Subcutaneous adipose tissue (tissue), 4 donors: Measurements from ENCODE around the gene PTPRJ. TPM values are rescaled to one million over a fixed set of nuclear protein-coding genes. Genes with fewer than 3 reads are reported as not detected.

Source experiments
- total RNA-seq, 4 donors: library from RNA; depleted of rRNA; stranded (reverse); fragments of >200 nt; gene quantifications; one replicate each; pipeline ENCODE4 v1.1.0, GENCODE V29; 2016
- TF ChIP-seq, protein P1 (sequence below): fragments of 450-650 bp; IDR thresholded peaks from one replicate; pipeline ENCODE4 v1.5.1; 2016; ENCODE audit warnings: low read depth, mild to moderate bottlenecking, control low read depth, antibody characterized with exemption, moderate library complexity

Gene PTPRJ
- total RNA-seq, 4 donors from 2014 or later, result 5.1 to 28.7 (median 9.4) TPM

DNA sequence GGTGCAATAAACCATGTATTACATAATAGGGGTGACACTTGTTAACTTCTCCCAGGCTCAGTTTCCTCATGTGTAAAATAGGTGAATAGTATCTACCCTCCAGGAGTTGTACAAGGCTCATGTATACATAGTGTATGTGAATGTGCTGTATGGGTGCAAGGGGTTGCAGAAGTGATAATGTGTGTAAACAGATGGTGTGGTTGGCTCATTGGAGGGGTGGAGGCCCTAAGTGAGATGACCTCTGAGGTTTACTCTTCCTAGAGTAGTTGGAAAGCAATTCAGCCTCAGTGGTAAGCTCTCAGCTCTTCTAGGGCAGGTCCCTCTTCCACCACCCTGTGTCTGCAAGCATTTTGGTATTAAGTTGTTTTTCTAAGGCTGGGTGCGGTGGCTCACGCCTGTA lies 102.4 kb downstream of the PTPRJ start:
- TF ChIP-seq, protein P1, sequence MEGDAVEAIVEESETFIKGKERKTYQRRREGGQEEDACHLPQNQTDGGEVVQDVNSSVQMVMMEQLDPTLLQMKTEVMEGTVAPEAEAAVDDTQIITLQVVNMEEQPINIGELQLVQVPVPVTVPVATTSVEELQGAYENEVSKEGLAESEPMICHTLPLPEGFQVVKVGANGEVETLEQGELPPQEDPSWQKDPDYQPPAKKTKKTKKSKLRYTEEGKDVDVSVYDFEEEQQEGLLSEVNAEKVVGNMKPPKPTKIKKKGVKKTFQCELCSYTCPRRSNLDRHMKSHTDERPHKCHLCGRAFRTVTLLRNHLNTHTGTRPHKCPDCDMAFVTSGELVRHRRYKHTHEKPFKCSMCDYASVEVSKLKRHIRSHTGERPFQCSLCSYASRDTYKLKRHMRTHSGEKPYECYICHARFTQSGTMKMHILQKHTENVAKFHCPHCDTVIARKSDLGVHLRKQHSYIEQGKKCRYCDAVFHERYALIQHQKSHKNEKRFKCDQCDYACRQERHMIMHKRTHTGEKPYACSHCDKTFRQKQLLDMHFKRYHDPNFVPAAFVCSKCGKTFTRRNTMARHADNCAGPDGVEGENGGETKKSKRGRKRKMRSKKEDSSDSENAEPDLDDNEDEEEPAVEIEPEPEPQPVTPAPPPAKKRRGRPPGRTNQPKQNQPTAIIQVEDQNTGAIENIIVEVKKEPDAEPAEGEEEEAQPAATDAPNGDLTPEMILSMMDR, result no peak

DNA sequence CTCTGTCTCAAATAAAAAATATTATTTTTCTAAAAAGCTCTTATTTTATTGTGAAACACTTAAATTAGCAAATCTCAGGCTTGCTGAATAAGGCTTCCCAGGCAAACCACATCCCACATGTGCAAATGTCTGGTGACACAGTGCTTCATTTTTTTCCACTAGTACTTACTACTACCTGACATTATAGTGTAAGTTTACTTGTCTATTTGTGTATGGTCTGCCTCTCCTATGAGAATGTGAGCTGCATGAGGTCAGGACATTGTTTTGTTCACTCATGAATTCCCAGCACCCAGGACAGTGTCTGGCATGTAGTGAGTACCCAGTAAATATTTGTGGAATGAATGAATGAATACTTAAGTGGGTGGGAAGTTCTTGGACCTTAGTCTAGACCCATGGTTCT lies 103.1 kb downstream of the PTPRJ start:
- TF ChIP-seq, protein P1, result no peak

DNA sequence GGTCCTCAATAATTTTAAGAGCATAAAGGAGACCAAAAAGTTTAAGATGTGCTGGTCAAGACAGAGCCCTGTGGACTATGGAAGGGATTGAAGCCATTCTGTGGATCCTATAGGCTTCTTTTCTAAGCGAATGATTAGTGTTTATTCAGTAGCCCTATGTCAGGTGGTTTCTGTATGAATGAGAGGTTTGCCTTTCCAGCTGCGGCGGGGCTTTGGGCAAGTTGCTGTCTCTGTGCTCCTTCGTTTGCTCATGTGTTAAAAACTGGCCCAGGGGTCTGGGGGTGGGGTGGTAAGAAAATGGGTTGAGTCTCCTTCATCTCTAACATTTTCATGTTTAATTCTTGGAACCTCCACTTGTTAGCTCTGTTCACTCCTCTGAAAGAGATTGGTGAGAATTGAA lies 105.3 kb downstream of the PTPRJ start:
- TF ChIP-seq, protein P1, result no peak

DNA sequence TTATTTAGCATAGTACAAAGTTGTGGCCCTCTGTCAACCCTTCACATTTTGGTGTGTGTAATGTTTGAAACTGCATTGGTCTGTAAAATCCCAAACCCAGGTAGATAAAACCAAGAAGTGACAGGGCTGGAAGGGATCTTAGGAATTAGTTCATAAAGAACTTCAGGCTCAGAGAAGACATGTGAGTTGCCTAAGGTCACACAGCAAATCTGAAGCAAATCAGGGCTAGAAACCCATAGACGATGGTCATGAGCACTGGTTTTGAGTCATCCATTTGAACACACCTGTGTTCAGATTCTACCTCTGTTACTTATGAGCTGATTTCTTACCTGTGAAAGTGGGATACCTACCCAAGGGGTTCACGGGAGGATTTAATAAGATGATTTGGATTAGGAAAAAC lies 107.1 kb downstream of the PTPRJ start:
- TF ChIP-seq, protein P1, result no peak

DNA sequence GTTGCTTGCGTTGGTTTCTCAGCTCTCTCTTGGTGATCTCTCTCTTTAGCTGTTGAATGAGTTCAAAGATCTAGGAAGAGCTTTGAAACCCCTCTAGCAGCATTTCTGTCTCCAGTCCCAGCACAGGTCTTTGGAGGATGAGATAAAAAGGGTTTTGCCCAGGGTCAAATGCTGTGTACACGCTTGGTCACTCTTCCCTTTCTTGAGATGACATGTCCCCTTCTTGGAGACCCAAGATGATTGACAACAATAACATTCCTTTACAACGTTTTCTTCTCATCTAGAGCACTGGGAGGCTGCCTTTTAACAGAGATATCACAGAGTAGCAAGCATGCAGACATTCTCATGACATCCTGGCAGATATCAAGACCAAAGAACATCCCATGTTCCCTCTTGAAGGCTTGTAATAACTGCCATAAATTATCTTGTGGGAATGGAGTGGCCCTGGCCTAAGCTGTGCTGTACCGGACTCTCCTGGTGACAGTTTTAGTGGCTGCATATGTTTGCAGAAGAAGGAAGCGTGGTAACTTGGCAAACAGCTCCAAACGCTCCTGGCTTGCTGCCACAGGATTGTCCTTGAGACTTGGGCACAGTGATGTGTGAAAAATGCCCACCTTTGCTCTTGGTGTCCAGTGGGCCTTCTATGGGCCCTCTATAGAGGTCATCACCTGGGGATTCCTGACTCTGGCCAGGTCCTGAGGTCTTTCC lies 107.8 kb downstream of the PTPRJ start:
- TF ChIP-seq, protein P1, result no peak

DNA sequence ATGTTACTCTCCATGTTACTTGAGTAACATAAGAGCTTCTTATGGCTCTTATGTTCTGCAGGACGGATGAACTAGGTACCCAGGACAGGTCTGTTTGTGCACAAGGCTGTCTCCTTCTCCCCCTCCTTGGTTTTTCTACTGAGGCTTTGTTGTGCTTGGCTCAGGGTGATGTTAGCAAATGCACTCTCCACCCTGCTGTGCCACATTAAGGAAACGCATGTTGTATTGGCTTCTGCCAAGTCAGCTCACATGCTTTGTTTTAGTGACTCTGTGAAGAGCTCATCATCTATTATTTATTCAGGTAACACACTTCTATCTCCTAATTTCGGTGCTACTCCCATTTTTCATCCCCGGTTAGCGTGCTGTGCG lies 108.3 kb downstream of the PTPRJ start:
- TF ChIP-seq, protein P1, result no peak

DNA sequence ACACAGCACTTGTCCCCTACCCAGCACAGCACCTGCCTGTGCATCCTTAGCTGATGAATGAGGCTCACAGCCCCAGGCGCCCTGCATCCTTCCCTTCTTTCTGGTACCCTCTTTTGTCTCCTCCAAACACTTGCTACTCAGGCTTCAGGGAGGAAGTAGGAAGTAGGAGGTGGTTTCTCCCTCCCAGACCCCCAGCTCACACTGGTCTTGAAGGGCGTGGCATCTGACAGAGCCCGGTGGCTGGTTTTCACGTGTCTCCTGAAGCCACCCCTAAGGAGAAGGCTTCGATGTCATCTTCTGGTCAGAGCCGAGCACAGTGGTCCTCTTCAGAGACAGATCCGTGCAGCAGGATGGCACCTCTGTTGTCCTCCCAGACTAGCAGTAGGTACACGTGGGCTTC lies 109.8 kb downstream of the PTPRJ start:
- TF ChIP-seq, protein P1, result no peak
